Thoracic aorta (tissue), 2 donors: ENCODE measurements around the gene KCNQ2. TPM values are rescaled to one million over a fixed set of nuclear protein-coding genes. Genes with fewer than 3 reads are reported as not detected.

Experiments used
- ATAC-seq: fragments of 150-250 bp; one replicate; pipeline ENCODE4 v1.8.0; 2017; ENCODE audit warnings: low read depth; ENCODE audit not compliant: insufficient number of reproducible peaks, low FRiP score
- DNase-seq: peaks from one replicate; pipeline ENCODE4 v3.0.0-alpha.2; 2020; ENCODE audit warnings: low spot score
- H3K27ac ChIP-seq, 2 donors: fragments of 200-600 bp; sonication (generic); 1 replicate in 1 of 2; 2 replicates in 1 of 2; pipeline ENCODE4 v1.5.1; 2016; ENCODE audit warnings: mild to moderate bottlenecking in 2 of 2, moderate library complexity in 2 of 2
- H3K27me3 ChIP-seq: fragments of 200-600 bp; sonication (generic); replicated peaks from 2 replicates; pipeline ENCODE4 v1.6.0; 2016; ENCODE audit warnings: mild to moderate bottlenecking; ENCODE audit not compliant: insufficient read depth
- H3K36me3 ChIP-seq: fragments of 200-600 bp; sonication (generic); one replicate; pipeline ENCODE4 v1.5.1; 2016
- H3K4me1 ChIP-seq, 2 donors: fragments of 200-600 bp; sonication (generic); 1 replicate in 1 of 2; 2 replicates in 1 of 2; pipeline versions ENCODE4 v1.5.1 to v1.6.0; 2016; ENCODE audit warnings: low read depth in 2 of 2, mild to moderate bottlenecking in 1 of 2; ENCODE audit not compliant: control insufficient read depth in 1 of 2
- H3K4me3 ChIP-seq: fragments of 200-600 bp; sonication (generic); 2 replicates; pipeline ENCODE4 v1.5.1; 2016; ENCODE audit warnings: mild to moderate bottlenecking
- H3K9me3 ChIP-seq: fragments of 200-600 bp; sonication (generic); 2 replicates; pipeline ENCODE4 v1.5.1; 2016
- total RNA-seq, 2 donors: library from RNA; depleted of rRNA; stranded (reverse); fragments of >200 nt; gene quantifications; one replicate each; pipeline versions ENCODE4 v1.1.0 to v1.2.3, GENCODE V29; 2016
- TF ChIP-seq, protein P1 (sequence below): fragments of 200-600 bp; sonication (generic); IDR thresholded peaks from one replicate; pipeline ENCODE4 v1.5.1; 2019; ENCODE audit warnings: antibody characterized with exemption

KCNQ2 gene
- total RNA-seq, 2 donors from 2014 or later, result not detected

DNA sequence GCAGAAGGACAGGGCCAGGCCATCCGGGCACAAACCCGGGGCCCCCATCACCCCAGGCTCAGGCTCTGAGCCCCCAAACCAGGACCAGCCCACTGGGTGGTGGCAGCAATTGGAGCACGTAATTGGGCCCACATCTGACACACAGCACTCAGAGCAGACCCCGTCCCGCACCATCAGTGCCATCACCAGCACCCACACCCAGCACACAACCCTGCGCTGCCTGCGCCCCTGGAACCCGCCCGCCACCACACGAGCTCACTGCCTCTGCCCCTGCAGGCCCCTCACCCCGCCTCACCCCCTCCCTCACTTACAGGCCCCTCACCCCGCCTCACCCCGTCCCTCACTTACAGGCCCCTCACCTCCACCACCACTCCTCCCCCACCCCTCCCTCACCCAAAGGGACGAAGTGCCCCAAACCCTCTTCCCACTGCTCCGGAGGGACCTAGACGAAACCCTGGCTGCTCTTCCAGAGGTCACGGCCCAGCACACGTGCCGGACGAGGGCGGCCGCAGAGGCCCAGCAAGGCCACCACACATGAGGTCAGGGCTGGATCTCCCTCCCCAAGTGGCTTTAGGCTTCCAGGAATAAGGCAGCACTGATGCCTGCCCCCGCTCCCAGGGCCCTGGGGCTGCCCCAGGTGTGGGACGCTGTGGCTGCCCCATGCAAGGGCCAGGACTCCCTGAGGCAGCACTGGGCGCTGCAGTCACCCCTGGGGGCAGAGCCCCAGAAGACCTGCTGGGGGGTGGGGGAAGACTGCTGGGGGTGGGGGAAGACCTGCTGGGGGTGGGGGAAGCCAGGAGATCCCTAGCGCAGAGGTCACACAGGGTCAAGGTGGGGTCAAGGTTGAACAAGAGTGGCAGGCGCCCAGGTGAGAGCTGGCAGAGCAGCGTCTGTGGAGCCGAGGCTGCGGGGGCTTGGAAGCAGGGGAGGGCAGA, 22.4 kb downstream of the KCNQ2 start:
- TF ChIP-seq, protein P1, sequence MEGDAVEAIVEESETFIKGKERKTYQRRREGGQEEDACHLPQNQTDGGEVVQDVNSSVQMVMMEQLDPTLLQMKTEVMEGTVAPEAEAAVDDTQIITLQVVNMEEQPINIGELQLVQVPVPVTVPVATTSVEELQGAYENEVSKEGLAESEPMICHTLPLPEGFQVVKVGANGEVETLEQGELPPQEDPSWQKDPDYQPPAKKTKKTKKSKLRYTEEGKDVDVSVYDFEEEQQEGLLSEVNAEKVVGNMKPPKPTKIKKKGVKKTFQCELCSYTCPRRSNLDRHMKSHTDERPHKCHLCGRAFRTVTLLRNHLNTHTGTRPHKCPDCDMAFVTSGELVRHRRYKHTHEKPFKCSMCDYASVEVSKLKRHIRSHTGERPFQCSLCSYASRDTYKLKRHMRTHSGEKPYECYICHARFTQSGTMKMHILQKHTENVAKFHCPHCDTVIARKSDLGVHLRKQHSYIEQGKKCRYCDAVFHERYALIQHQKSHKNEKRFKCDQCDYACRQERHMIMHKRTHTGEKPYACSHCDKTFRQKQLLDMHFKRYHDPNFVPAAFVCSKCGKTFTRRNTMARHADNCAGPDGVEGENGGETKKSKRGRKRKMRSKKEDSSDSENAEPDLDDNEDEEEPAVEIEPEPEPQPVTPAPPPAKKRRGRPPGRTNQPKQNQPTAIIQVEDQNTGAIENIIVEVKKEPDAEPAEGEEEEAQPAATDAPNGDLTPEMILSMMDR, result no peak
- DNase-seq (no peak), ATAC-seq (no peak)
- no peaks in the 10 kb centered on the region for H3K9me3 ChIP-seq
- peaks cover 0 to 10% of the 10 kb centered on the region in 2 donors for H3K4me1 ChIP-seq
- H3K36me3 ChIP-seq, result no peaks in the 10 kb centered on the region
- no peaks in the 10 kb centered on the region for H3K27me3 ChIP-seq
- no peak overlapping the region for H3K27ac ChIP-seq
- no peak overlapping the region for H3K4me3 ChIP-seq

DNA sequence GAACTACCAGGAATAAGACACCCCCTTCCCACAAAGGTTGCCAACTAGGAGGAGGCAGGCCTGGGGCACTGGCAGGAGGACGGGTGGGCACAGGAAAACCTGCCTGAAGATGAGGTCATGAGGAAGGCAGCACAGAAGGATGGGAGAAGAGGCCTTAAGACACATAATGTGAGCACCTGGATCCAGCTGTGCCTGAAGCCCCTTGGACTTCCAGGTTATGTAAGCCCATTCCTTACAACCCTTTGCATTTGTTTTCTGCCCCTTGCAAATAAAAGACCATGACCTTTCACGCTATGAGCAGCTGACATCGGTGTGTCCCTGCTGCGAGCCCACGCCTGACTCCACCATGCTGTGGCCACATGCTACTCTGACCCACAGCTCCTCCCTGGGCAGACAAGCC, 23.4 kb downstream of the KCNQ2 start:
- DNase-seq (no peak), ATAC-seq (no peak)
- H3K36me3 ChIP-seq, result no peaks in the 10 kb centered on the region
- TF ChIP-seq, protein P1, result no peak
- no peak overlapping the region for H3K4me3 ChIP-seq
- no peaks in the 10 kb centered on the region for H3K9me3 ChIP-seq
- no peak overlapping the region for H3K27ac ChIP-seq
- H3K4me1 ChIP-seq, result peaks cover 0 to 3% of the 10 kb centered on the region in 2 donors
- no peaks in the 10 kb centered on the region for H3K27me3 ChIP-seq

DNA sequence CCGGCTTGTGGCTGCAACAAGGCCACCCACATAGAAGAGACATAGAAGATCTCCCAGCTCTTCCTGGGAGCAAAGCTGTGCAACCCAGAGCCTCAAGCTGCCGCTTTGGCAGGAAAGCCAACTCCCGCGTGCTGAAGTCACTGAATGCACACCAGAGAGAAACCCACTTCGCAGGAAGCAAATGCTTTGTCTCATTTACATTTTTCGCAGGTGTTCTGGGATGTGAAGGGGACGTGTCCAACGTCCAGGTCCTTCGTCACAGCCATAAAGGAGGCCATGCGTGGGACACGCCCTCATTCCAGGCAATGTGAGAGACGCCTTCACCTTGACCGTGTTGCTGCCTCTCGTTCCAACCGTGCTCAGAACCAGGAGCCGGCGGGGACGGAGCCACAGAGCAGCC, 24.4 kb downstream of the KCNQ2 start:
- no peak overlapping the region for H3K27ac ChIP-seq
- no peaks in the 10 kb centered on the region for H3K9me3 ChIP-seq
- no peak overlapping the region for H3K4me3 ChIP-seq
- TF ChIP-seq, protein P1, result no peak
- DNase-seq (no peak), ATAC-seq (no peak)
- H3K36me3 ChIP-seq, result no peaks in the 10 kb centered on the region
- H3K27me3 ChIP-seq, result no peaks in the 10 kb centered on the region
- no peaks in the 10 kb centered on the region for H3K4me1 ChIP-seq

DNA sequence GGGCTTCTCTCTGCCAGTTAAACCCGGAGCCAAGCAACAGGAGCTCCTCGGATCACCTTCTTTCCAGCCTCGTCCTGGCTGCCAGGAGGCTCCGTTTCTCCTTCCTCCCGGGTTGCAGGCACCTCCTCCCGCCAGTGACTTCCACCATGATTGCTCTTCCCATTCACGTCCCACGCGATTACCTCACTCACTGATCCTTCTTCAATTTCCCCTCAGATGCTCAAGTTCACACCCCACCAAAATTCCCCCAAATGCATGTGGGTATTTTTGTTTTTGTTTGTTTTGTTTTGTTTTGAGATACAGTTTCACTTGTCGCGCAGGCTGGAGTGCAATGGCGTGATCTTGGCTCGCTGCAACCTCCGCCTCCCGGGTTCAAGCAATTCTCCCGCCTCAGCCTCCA, 25.1 kb downstream of the KCNQ2 start:
- Histone ChIP-seq H3K4me1 (no peaks in the 10 kb centered on the region), H3K27ac (no peak overlapping the region), H3K36me3 (no peaks in the 10 kb centered on the region), H3K9me3 (no peaks in the 10 kb centered on the region), H3K27me3 (no peaks in the 10 kb centered on the region), H3K4me3 (no peak overlapping the region)
- TF ChIP-seq, protein P1, result no peak
- ATAC-seq (no peak), DNase-seq (no peak)

DNA sequence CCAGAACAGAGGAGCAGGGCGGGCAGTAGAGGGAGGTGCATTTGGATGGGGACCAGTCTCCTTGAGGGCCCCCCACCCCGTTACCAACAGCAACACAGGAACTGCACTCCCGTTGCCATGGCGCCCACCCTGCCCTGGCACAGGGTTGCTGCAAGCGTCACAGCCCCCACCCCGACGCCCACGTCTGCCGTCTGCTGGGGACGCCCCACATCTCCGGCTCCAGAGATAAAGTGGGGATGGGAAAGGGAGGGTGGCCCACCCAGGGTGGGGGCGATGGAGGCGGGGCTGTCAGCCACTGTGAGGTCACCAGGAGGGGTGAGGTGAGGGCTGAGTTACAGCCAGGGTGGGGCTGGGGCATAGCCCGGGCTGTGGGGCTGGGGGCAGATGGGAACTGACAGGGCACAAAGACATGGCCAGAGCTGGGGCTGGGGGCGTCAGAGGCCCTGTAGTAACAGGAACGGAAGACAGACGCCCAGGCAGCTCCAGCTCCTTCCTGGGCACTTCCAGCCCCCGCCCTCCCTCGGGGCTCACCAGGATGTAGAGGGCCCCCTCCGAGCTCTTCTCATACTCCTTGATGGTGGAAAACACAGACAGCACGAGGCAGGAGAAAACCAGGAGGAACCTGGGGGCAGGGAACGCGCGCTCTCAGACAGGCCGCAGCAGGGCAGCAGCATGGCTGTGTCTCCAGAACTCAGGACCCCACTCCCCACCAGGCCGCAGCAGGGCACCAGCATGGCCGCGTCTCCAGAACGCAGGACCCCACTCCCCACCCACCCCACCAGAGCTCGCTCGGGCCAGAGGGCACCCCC, 26.0 kb downstream of the KCNQ2 start:
- H3K27me3 ChIP-seq, result no peaks in the 10 kb centered on the region
- DNase-seq (no peak), ATAC-seq (no peak)
- H3K27ac ChIP-seq, result no peak overlapping the region
- TF ChIP-seq, protein P1, result no peak
- no peak overlapping the region for H3K4me3 ChIP-seq
- H3K36me3 ChIP-seq, result no peaks in the 10 kb centered on the region
- no peaks in the 10 kb centered on the region for H3K4me1 ChIP-seq
- H3K9me3 ChIP-seq, result no peaks in the 10 kb centered on the region
